SK-N-SH (cell line): ENCODE results near the gene MTHFD1L. TPM values are rescaled to one million over a fixed set of nuclear protein-coding genes. Genes with fewer than 3 reads are reported as not detected.
A peak's percentile ranks its signal among the peaks of the same experiment; 100 is the strongest.

Source experiments
- CTCF ChIA-PET: fragments of 300-600, 350-600 bp; formaldehyde crosslinking; extraction: SDS; loops from one replicate; lab custom pipeline; 2021; lab: Yijun Ruan, JAX
- POLR2A ChIA-PET: fragments of 350-600 bp; sonication (Branson Sonifier 250); formaldehyde crosslinking; extraction: SDS; loops from one replicate; lab custom pipeline; 2020; ENCODE audit warnings: antibody characterized with exemption, inconsistent platforms; lab: Yijun Ruan, JAX
- DNase-seq: peaks from one replicate; pipeline ENCODE4 v3.0.0; 2012
- H2AFZ ChIP-seq: fragments of 200-600 bp; sonication (generic); 2 replicates; pipeline ENCODE4 v1.8.1; 2016; ENCODE audit warnings: antibody characterized with exemption, mild to moderate bottlenecking, low read depth
- H3F3A ChIP-seq: fragments of 200-600 bp; sonication (generic); replicated peaks from 2 replicates; pipeline ENCODE3; 2016; ENCODE audit warnings: antibody characterized with exemption, mild to moderate bottlenecking; ENCODE audit not compliant: insufficient read depth
- H3K27ac ChIP-seq, 2 experiments: fragments of 200-500 bp in 1 of 2; fragments of 200-600 bp in 1 of 2; sonication (Bioruptor generic) in 1 of 2; sonication (generic), shearing (Covaris generic) in 1 of 2; 2 replicates each; pipeline versions ENCODE4 v1.5.1 to v1.6.1; 2014 to 2016; ENCODE audit warnings: low read depth in 2 of 2, inconsistent platforms in 1 of 2, low read length in 1 of 2, mild to moderate bottlenecking in 1 of 2, mixed read lengths in 1 of 2
- H3K27me3 ChIP-seq: fragments of 200-600 bp; sonication (generic), shearing (Covaris generic); 2 replicates; pipeline ENCODE4 v1.6.1; 2016; ENCODE audit warnings: mixed run types; ENCODE audit not compliant: insufficient read depth
- H3K36me3 ChIP-seq, 2 experiments: fragments of 200-500 bp in 1 of 2; fragments of 200-600 bp in 1 of 2; sonication (Bioruptor generic) in 1 of 2; sonication (generic) in 1 of 2; replicated peaks in 1 of 2; 2 replicates each; pipeline versions ENCODE3 to v1.5.1; 2014 to 2016; ENCODE audit warnings: low read length in 1 of 2, mild to moderate bottlenecking in 1 of 2; ENCODE audit not compliant: insufficient read depth in 2 of 2, control insufficient read depth in 1 of 2
- H3K4me1 ChIP-seq, 2 experiments: fragments of 200-500 bp in 1 of 2; fragments of 200-600 bp in 1 of 2; sonication (Bioruptor generic) in 1 of 2; sonication (generic), shearing (Covaris generic) in 1 of 2; 2 replicates each; pipeline versions ENCODE4 v1.5.1 to v1.6.1; 2014 to 2016; ENCODE audit warnings: low read depth in 1 of 2, low read length in 1 of 2, mixed run types in 1 of 2; ENCODE audit not compliant: insufficient read depth in 2 of 2, control insufficient read depth in 1 of 2
- H3K4me2 ChIP-seq: fragments of 200-600 bp; sonication (generic), shearing (Covaris generic); 2 replicates; pipeline ENCODE4 v1.6.1; 2017; ENCODE audit warnings: mixed run types
- H3K4me3 ChIP-seq, 2 experiments: fragments of 200-500 bp in 1 of 2; fragments of 200-600 bp in 1 of 2; sonication (Bioruptor generic) in 1 of 2; sonication (generic), shearing (Covaris generic) in 1 of 2; 2 replicates each; pipeline versions ENCODE4 v1.5.1 to v1.8.1; 2014 to 2016; ENCODE audit warnings: low read depth in 2 of 2, inconsistent platforms in 1 of 2, low read length in 1 of 2, mild to moderate bottlenecking in 1 of 2, mixed read lengths in 1 of 2, moderate library complexity in 1 of 2
- H3K79me2 ChIP-seq: fragments of 200-600 bp; sonication (generic); 2 replicates; pipeline ENCODE4 v1.8.1; 2017; ENCODE audit warnings: mild to moderate bottlenecking; ENCODE audit not compliant: insufficient read depth
- H3K9ac ChIP-seq: fragments of 200-600 bp; sonication (generic); 2 replicates; pipeline ENCODE4 v1.6.1; 2017; ENCODE audit warnings: mixed run types
- H3K9me2 ChIP-seq: fragments of 200-600 bp; sonication (generic); 2 replicates; pipeline ENCODE4 v1.6.1; 2017; ENCODE audit warnings: mixed run types
- H3K9me3 ChIP-seq: fragments of 200-600 bp; sonication (generic); 2 replicates; pipeline ENCODE4 v1.6.1; 2017; ENCODE audit warnings: mixed run types, mild to moderate bottlenecking, moderate library complexity
- H4K20me1 ChIP-seq: fragments of 200-600 bp; sonication (generic); 2 replicates; pipeline ENCODE4 v1.6.1; 2017; ENCODE audit warnings: mild to moderate bottlenecking, mixed run types; ENCODE audit not compliant: insufficient read depth
- CTCF ChIP-seq: fragments of 200-600 bp; sonication (generic); IDR thresholded peaks from 2 replicates; pipeline ENCODE4 v1.6.1; 2017; ENCODE audit warnings: antibody characterized with exemption, mild to moderate bottlenecking, moderate library complexity
- POLR2AphosphoS5 ChIP-seq: IDR thresholded peaks from 2 replicates; pipeline ENCODE4 v1.6.1; 2012; ENCODE audit warnings: low read depth, low read length
- RCOR1 ChIP-seq: fragments of 150-350 bp; IDR thresholded peaks from 2 replicates; pipeline ENCODE4 v1.6.1; 2017; ENCODE audit warnings: antibody characterized with exemption, low read length
- SMC3 ChIP-seq: IDR thresholded peaks from 2 replicates; pipeline ENCODE4 v1.6.1; 2012; ENCODE audit warnings: low read depth, low read length, improper control_type of control experiment
- USF1 ChIP-seq: IDR thresholded peaks from 2 replicates; pipeline ENCODE4 v1.4.0; 2012; ENCODE audit warnings: low read depth, borderline replicate concordance
- USF2 ChIP-seq: fragments of 150-350 bp; IDR thresholded peaks from 2 replicates; pipeline ENCODE4 v1.6.1; 2017; ENCODE audit warnings: antibody characterized with exemption, low read length, low read depth, borderline replicate concordance
- WGBS: methylation state at CpG from one replicate; pipeline ENCODE4 v1.1.6; 2017; ENCODE audit warnings: low lambda C conversion rate; 5-methylcytosine and 5-hydroxymethylcytosine counted together
- polyA plus RNA-seq, 3 experiments: library from polyadenylated mRNA; depleted of rRNA; stranded (reverse); fragments of >200 nt; gene quantifications; 2 replicates each; pipeline ENCODE4 v1.2.3, GENCODE V29; 2012
- TF ChIP-seq, protein P1 (sequence below): fragments of 150-350 bp; IDR thresholded peaks from 2 replicates; pipeline ENCODE4 v1.6.1; 2016; ENCODE audit warnings: mild to moderate bottlenecking, low read depth, low read length
- TF ChIP-seq, protein P2 (sequence below): IDR thresholded peaks from 2 replicates; pipeline ENCODE4; 2012

MTHFD1L gene
- polyA plus RNA-seq, 1 of the 3 experiments (the other 2 are of a cell fraction): 37.0 TPM

- 96% methylated on average over 7 of the region's 7 CpGs for WGBS
- no peaks in the 10 kb centered on the region for H3K9me2 ChIP-seq
- no peak overlapping the region for H3K4me3 ChIP-seq
- H3K27me3 ChIP-seq: no peaks in the 10 kb centered on the region
- H3K79me2 ChIP-seq: peaks cover 3% of the 10 kb centered on the region; the same call in 1 of the 2 replicates
- peaks cover 24% of the 10 kb centered on the region for H3F3A ChIP-seq
- TF ChIP-seq USF2 (no peak), POLR2AphosphoS5 (no peak)
- TF ChIP-seq, protein P1, sequence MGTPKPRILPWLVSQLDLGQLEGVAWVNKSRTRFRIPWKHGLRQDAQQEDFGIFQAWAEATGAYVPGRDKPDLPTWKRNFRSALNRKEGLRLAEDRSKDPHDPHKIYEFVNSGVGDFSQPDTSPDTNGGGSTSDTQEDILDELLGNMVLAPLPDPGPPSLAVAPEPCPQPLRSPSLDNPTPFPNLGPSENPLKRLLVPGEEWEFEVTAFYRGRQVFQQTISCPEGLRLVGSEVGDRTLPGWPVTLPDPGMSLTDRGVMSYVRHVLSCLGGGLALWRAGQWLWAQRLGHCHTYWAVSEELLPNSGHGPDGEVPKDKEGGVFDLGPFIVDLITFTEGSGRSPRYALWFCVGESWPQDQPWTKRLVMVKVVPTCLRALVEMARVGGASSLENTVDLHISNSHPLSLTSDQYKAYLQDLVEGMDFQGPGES: no peak
- TF ChIP-seq, all 33 proteins: peak for 0
- Histone ChIP-seq H4K20me1 (0 out of 2 replicates have a peak, but pooled peaks cover 3% of the 10 kb centered on the region), H3K36me3 (peaks cover 30 to 44% of the 10 kb centered on the region in 2 experiments), H3K4me2 (no peak overlapping the region), H3K27ac (0 out of 4 replicates have a peak overlapping the region, but pooled peaks of 1 of the 2 experiments have one; percentile 40), H3K4me1 (peaks cover 0 to 1% of the 10 kb centered on the region in 2 experiments; a peak in 2 of 4 replicates), H2AFZ (no peak overlapping the region), H3K9ac (no peak overlapping the region), H3K9me3 (no peaks in the 10 kb centered on the region)
- DNase-seq: no peak
- ChIA-PET CTCF (interaction anchor here (1.2 kb wide), 1 partner anchor 10 kb away, joined by 3 read pairs; no protein-coding TSS in a partner anchor), POLR2A (no interaction called here)
Measured at GRCh38 chr6:150925976-150926375, 60.5 kb downstream of the MTHFD1L start.

- Histone ChIP-seq H3K36me3 (peaks cover 24 to 43% of the 10 kb centered on the region in 2 experiments), H3K4me2 (no peak overlapping the region), H3F3A (peaks cover 29% of the 10 kb centered on the region)
- TF ChIP-seq RCOR1 (no peak), USF2 (no peak), SMC3 (no peak), USF1 (no peak), CTCF (peak; percentile 36; the same call in 1 of the 2 replicates)
- TF ChIP-seq, protein P2, sequence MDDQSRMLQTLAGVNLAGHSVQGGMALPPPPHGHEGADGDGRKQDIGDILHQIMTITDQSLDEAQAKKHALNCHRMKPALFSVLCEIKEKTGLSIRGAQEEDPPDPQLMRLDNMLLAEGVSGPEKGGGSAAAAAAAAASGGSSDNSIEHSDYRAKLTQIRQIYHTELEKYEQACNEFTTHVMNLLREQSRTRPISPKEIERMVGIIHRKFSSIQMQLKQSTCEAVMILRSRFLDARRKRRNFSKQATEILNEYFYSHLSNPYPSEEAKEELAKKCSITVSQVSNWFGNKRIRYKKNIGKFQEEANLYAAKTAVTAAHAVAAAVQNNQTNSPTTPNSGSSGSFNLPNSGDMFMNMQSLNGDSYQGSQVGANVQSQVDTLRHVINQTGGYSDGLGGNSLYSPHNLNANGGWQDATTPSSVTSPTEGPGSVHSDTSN: no peak
- TF ChIP-seq, all 33 proteins: peak for 1
- Histone ChIP-seq H3K9me2 (no peaks in the 10 kb centered on the region), H3K4me3 (no peak overlapping the region), H3K4me1 (peaks cover 0 to 7% of the 10 kb centered on the region in 2 experiments; a peak in 3 of 4 replicates), H3K9me3 (no peaks in the 10 kb centered on the region), H3K79me2 (peaks cover 3% of the 10 kb centered on the region; the same call in 1 of the 2 replicates), H4K20me1 (no peaks in the 10 kb centered on the region), H3K9ac (no peak overlapping the region), H2AFZ (no peak overlapping the region), H3K27me3 (no peaks in the 10 kb centered on the region), H3K27ac (peak overlapping the region in 1 of 2 experiments; percentile 52; a peak in 1 of 4 replicates)
- POLR2A ChIA-PET: no interaction called here
- 63% methylated on average over 3 of the region's 3 CpGs for WGBS
- CTCF ChIA-PET: interaction anchor here (0.6 to 1.3 kb wide), 4 partner anchors 27 to 408 kb away, joined by 3 to 4 read pairs (median 3); no protein-coding TSS in a partner anchor
- no peak for DNase-seq
Measured at GRCh38 chr6:150928882-150929281, 63.4 kb downstream of the MTHFD1L start.
